HFF-Myc (cell line): ENCODE data around the gene SWI5.
A peak's percentile ranks its signal among the peaks of the same experiment; 100 is the strongest.

Experiments used
- DNase-seq: peaks from one replicate; pipeline ENCODE4 v3.0.0-alpha.2; 2011; ENCODE audit warnings: low read depth; ENCODE audit errors: extremely low read depth
- H3K4me3 ChIP-seq: replicated peaks from 2 replicates; pipeline ENCODE4 v1.5.1; 2011; ENCODE audit warnings: low read depth, mild to moderate bottlenecking, control low read depth, low read length
- CTCF ChIP-seq: IDR thresholded peaks from 2 replicates; pipeline ENCODE4 v1.5.1; 2012; ENCODE audit warnings: mild to moderate bottlenecking, low read depth, low read length, control low read depth; ENCODE audit errors: missing control alignments

Gene SWI5

GRCh38 chr9:128321879-128322403 is 45.9 kb downstream of the SWI5 start:
- peak overlapping the region; percentile 97 for H3K4me3 ChIP-seq
- DNase-seq: no peak
- TF ChIP-seq CTCF: no peak

DNA sequence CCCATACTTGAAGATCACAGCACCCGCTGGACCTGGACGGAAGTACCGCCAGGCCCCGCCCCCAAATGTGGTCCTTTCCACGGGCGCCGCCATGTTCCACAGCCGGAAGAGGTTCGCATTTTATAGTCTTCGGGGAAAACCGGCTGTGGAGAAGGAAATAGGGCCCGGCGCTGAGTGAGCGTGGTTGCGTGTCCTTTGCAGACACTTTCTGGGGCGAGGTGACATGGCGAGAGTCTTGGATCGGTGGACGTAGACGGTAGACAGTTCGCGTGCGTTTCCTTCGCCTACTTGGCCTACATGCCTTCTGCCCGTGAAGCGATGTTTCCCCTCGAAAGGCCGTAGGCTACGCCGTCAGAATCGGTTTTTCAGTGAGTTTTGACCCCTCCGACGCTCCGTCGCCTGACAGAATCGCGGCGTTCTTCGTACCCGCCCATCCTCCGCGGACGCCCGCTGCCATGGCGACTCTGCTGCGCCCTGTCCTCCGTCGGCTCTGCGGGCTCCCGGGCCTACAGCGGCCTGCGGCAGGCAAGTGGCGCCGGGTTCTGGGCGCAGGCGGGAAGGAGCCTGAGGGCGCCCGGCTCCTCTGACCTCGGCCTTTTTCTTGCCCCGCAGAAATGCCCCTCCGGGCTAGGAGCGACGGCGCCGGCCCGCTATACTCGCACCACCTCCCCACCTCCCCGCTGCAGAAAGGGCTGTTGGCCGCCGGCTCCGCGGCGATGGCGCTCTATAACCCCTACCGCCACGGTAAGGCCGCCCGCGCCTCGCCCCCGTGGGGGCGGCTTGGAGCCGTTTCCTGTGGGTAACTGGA is 46.5 kb downstream of the SWI5 start, which contains the start of the genes COQ4 and TRUB2:
Gene COQ4 (plus strand): TSS at position 436 of the 808 bp plus-strand sequence. CDS start 20 bp downstream, at position 456.
Gene TRUB2 (minus strand): TSS at position 44 of the 808 bp plus-strand sequence. CDS start 39 bp downstream, at position 5.
- DNase-seq: peak; percentile 77
- H3K4me3 ChIP-seq: peak within 1 kb of the TSS; percentile 97
- TF ChIP-seq CTCF: no peak

- no peak for DNase-seq
- TF ChIP-seq CTCF: no peak
Measured at GRCh38 chr9:128323212-128323730, 47.2 kb downstream of the SWI5 start.

GRCh38 chr9:128323791-128324190 is 47.7 kb downstream of the SWI5 start:
- DNase-seq: no peak
- peak overlapping the region; percentile 97 for H3K4me3 ChIP-seq
- no peak for TF ChIP-seq CTCF

More at GRCh38 chr9:128323212-128323730, 47.2 kb downstream of the SWI5 start:
- H3K4me3 ChIP-seq: peak overlapping the region; percentile 97

GRCh38 chr9:128324401-128324800 is 48.3 kb downstream of the SWI5 start:
- TF ChIP-seq CTCF: no peak
- H3K4me3 ChIP-seq: no peak overlapping the region
- no peak for DNase-seq

- no peak overlapping the region for H3K4me3 ChIP-seq
- no peak for DNase-seq
- TF ChIP-seq CTCF: no peak
Measured at GRCh38 chr9:128325629-128326028, 49.6 kb downstream of the SWI5 start.
